ENCODE measurements around the gene ZNF750. TPM values are rescaled to one million over a fixed set of nuclear protein-coding genes. Genes with fewer than 3 reads are reported as not detected.
A peak's percentile ranks its signal among the peaks of the same experiment; 100 is the strongest.

Gene ZNF750
- polyA plus RNA-seq, 3 donors, result not detected

DNA sequence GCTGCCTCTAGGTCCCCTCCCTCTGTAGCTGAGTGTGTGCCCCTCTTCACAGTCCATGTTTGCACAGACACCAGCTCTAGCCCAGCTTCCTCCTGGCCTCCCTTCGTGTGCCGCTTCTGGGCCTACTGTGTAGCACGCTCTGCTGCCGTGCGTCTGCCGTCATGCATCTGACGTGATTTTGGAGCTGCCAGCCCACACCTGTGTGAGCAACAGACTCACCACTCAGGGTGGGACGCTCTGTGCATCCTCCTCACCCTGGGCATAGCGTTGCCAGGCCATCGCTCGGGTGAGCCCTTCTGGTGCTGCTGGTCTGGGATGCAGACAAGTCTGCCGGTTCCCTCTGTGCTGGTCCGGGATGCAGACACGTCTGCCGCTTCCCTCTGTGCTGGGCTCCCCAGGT lies 39.4 kb upstream of the ZNF750 start:
- Histone ChIP-seq H3K79me2 (ENCODE audit: insufficient read depth, low read length) (peaks cover 20% of the 10 kb centered on the region), H3K4me3 (replicated peaks in 1 of 3; ENCODE audit: low read depth in 2 of 3, low read length in 3 of 3) (peak overlapping the region in 1 of 3 experiments; percentile 41), H2AFZ (ENCODE audit: insufficient read depth, low read depth, low read length, poor library complexity, severe bottlenecking) (no peak overlapping the region), H4K20me1 (ENCODE audit: insufficient read depth, low read length) (no peaks in the 10 kb centered on the region), H3K36me3 (replicated peaks in 1 of 2; ENCODE audit: control insufficient read depth in 1 of 2, insufficient read depth in 2 of 2, low read length in 2 of 2) (no peaks in the 10 kb centered on the region), H3K27me3 (ENCODE audit: control insufficient read depth in 2 of 2, insufficient read depth in 2 of 2, low read length in 2 of 2) (no peaks in the 10 kb centered on the region), H3K9me3 (replicated peaks in 1 of 2; ENCODE audit: control insufficient read depth in 1 of 2, insufficient read depth in 1 of 2, low read length in 2 of 2) (no peaks in the 10 kb centered on the region), H3K27ac (ENCODE audit: low read depth in 1 of 2, low read length in 2 of 2) (peak overlapping the region in 1 of 2 donors; percentile 60), H3K4me1 (ENCODE audit: control insufficient read depth in 1 of 2, insufficient read depth in 2 of 2, low read length in 2 of 2) (peaks cover 78 to 97% of the 10 kb centered on the region in 2 donors), H3K9ac (ENCODE audit: insufficient read depth, low read length, poor library complexity, severe bottlenecking) (peak overlapping the region; percentile 18), H3K4me2 (replicated peaks; ENCODE audit: extremely low read depth, low read length, poor library complexity, severe bottlenecking) (peak overlapping the region; percentile 31)
- 99% methylated on average over 12 of the region's 15 CpGs for WGBS (ENCODE audit: insufficient coverage)
- Mint-ChIP-seq H3K27me3 (ENCODE audit: low read depth in 3 of 3) (peaks cover 0 to 3% (median 0%) of the 10 kb centered on the region in 3 donors), H3K4me3 (peak overlapping the region in 1 of 2 donors; percentile 69), H3K27ac (peak overlapping the region; percentile 51 to 87 (median 81)), H3K9me3 (no peaks in the 10 kb centered on the region), H3K4me1 (peaks cover 92% of the 10 kb centered on the region), H3K36me3 (peaks cover 16 to 35% of the 10 kb centered on the region in 2 donors)
- TF ChIP-seq CTCF (IDR thresholded peaks at IDR 0.05), result no peak
- intact Hi-C loops (cut with micrococcal nuclease), result loop anchor here in 1 of 2 donors (5.0 kb wide), 1 partner anchor 33 kb away; no protein-coding TSS in a partner anchor
- DNase-seq, result no peak

DNA sequence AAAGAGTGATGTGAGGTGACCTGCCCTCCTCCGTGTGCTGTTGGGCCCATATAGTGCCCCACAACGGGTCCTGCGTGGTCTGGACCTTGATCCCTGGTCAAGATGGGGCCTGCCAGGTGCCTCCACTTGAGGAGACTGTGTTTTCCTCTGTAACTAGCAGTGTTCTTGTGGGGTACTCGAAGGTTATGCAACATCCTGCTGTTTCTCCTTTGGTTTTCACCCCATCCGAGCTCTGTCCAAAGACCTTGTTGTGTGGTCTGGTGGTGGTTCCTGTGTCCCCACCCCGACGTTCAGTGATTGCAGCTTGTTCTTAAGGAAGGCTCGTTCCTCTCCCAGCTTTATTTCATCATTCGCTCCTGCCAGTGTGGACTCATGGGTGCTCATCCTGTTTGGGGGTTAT lies 38.7 kb upstream of the ZNF750 start:
- Histone ChIP-seq H3K4me3 (replicated peaks in 1 of 3; ENCODE audit: low read depth in 2 of 3, low read length in 3 of 3) (peak overlapping the region in 1 of 3 experiments; percentile 41), H3K27me3 (ENCODE audit: control insufficient read depth in 2 of 2, insufficient read depth in 2 of 2, low read length in 2 of 2) (no peaks in the 10 kb centered on the region), H3K4me1 (ENCODE audit: control insufficient read depth in 1 of 2, insufficient read depth in 2 of 2, low read length in 2 of 2) (peaks cover 77 to 90% of the 10 kb centered on the region in 2 donors), H3K9ac (ENCODE audit: insufficient read depth, low read length, poor library complexity, severe bottlenecking) (peak overlapping the region; percentile 18), H2AFZ (ENCODE audit: insufficient read depth, low read depth, low read length, poor library complexity, severe bottlenecking) (no peak overlapping the region), H3K79me2 (ENCODE audit: insufficient read depth, low read length) (peaks cover 20% of the 10 kb centered on the region), H3K36me3 (replicated peaks in 1 of 2; ENCODE audit: control insufficient read depth in 1 of 2, insufficient read depth in 2 of 2, low read length in 2 of 2) (no peaks in the 10 kb centered on the region), H3K9me3 (replicated peaks in 1 of 2; ENCODE audit: control insufficient read depth in 1 of 2, insufficient read depth in 1 of 2, low read length in 2 of 2) (no peaks in the 10 kb centered on the region), H3K4me2 (replicated peaks; ENCODE audit: extremely low read depth, low read length, poor library complexity, severe bottlenecking) (peak overlapping the region; percentile 31), H4K20me1 (ENCODE audit: insufficient read depth, low read length) (no peaks in the 10 kb centered on the region), H3K27ac (ENCODE audit: low read depth in 1 of 2, low read length in 2 of 2) (peak overlapping the region; percentile 4 to 60)
- Mint-ChIP-seq H3K4me1 (peaks cover 85% of the 10 kb centered on the region), H3K27ac (peak overlapping the region; percentile 51 to 87 (median 81)), H3K4me3 (peak overlapping the region in 1 of 2 donors; percentile 69), H3K27me3 (ENCODE audit: low read depth in 3 of 3) (peaks cover 0 to 3% (median 0%) of the 10 kb centered on the region in 3 donors), H3K36me3 (peaks cover 18 to 32% of the 10 kb centered on the region in 2 donors), H3K9me3 (no peaks in the 10 kb centered on the region)
- WGBS (ENCODE audit: insufficient coverage), result 0% methylated on average over 3 of the region's 9 CpGs
- intact Hi-C loops (cut with micrococcal nuclease), result loop anchor here in 1 of 2 donors (5.0 kb wide), 1 partner anchor 34 kb away; no protein-coding TSS in a partner anchor
- peak in 2 of 3 donors; percentile 25 to 42 for DNase-seq
- no peak for TF ChIP-seq CTCF (IDR thresholded peaks at IDR 0.05)
